ENCODE results near the gene TMEM62.
"Not testable (repeated sequence)": the region's sequence is repeated elsewhere in the genome, so short reads cannot be mapped to it uniquely, and the experiment has no call there.

TMEM62 gene

GRCh38 chr15:43177147-43177546 is 43.8 kb downstream of the TMEM62 start:
- DNase-seq (ENCODE audit: low spot score) = not testable (repeated sequence)

- no peak for DNase-seq (ENCODE audit: low spot score)
Measured at GRCh38 chr15:43183270-43183669, 49.9 kb downstream of the TMEM62 start.

GRCh38 chr15:43184407-43185124 is 51.2 kb downstream of the TMEM62 start:
- DNase-seq (ENCODE audit: low spot score) = no peak

GRCh38 chr15:43185157-43186002 is 52.0 kb downstream of the TMEM62 start, which contains the start of gene CCNDBP1:
Gene CCNDBP1 (plus strand): TSS chr15:43185403. CDS start chr15:43185499, 96 bp downstream.
- DNase-seq (ENCODE audit: low spot score) = peak; percentile 97

GRCh38 chr15:43186003-43186353 is 52.6 kb downstream of the TMEM62 start:
- no peak for DNase-seq (ENCODE audit: low spot score)

- DNase-seq (ENCODE audit: low spot score) = peak; percentile 47
Measured at GRCh38 chr15:43187544-43188155, 54.3 kb downstream of the TMEM62 start.

- DNase-seq (ENCODE audit: low spot score) = no peak
Measured at GRCh38 chr15:43189296-43189695, 55.9 kb downstream of the TMEM62 start.

- DNase-seq (ENCODE audit: low spot score) = no peak
Measured at GRCh38 chr15:43190178-43190577, 56.8 kb downstream of the TMEM62 start.

- DNase-seq (ENCODE audit: low spot score) = no peak
Measured at GRCh38 chr15:43193710-43194109, 60.3 kb downstream of the TMEM62 start.

- DNase-seq (ENCODE audit: low spot score) = no peak
Measured at GRCh38 chr15:43194795-43195194, 61.4 kb downstream of the TMEM62 start.

- DNase-seq (ENCODE audit: low spot score) = no peak
Measured at GRCh38 chr15:43196760-43197548, 63.6 kb downstream of the TMEM62 start.

- not testable (repeated sequence) for DNase-seq (ENCODE audit: low spot score)
Measured at GRCh38 chr15:43197773-43198172, 64.4 kb downstream of the TMEM62 start.

GRCh38 chr15:43198556-43198955 is 65.2 kb downstream of the TMEM62 start:
- not testable (repeated sequence) for DNase-seq (ENCODE audit: low spot score)

- DNase-seq (ENCODE audit: low spot score) = no peak
Measured at GRCh38 chr15:43198992-43199391, 65.6 kb downstream of the TMEM62 start.

- no peak for DNase-seq (ENCODE audit: low spot score)
Measured at GRCh38 chr15:43199945-43200488, 66.6 kb downstream of the TMEM62 start.

GRCh38 chr15:43204016-43204901 is 70.9 kb downstream of the TMEM62 start:
- peak; percentile 54 for DNase-seq (ENCODE audit: low spot score)

- DNase-seq (ENCODE audit: low spot score) = no peak
Measured at GRCh38 chr15:43206054-43206453, 72.7 kb downstream of the TMEM62 start.

GRCh38 chr15:43207024-43207423 is 73.6 kb downstream of the TMEM62 start:
- DNase-seq (ENCODE audit: low spot score) = no peak

GRCh38 chr15:43208052-43209002 is 74.9 kb downstream of the TMEM62 start:
- no peak for DNase-seq (ENCODE audit: low spot score)
